Activated CD8-positive, alpha-beta memory T cell treated with anti-CD3 and anti-CD28 coated beads for 24 hours (primary cell): Measurements from ENCODE around the gene OR6C76.

ENCODE experiments used
- DNase-seq: peaks from one replicate; pipeline ENCODE4 v3.0.0-alpha.2; 2020

The OR6C76 gene

DNA sequence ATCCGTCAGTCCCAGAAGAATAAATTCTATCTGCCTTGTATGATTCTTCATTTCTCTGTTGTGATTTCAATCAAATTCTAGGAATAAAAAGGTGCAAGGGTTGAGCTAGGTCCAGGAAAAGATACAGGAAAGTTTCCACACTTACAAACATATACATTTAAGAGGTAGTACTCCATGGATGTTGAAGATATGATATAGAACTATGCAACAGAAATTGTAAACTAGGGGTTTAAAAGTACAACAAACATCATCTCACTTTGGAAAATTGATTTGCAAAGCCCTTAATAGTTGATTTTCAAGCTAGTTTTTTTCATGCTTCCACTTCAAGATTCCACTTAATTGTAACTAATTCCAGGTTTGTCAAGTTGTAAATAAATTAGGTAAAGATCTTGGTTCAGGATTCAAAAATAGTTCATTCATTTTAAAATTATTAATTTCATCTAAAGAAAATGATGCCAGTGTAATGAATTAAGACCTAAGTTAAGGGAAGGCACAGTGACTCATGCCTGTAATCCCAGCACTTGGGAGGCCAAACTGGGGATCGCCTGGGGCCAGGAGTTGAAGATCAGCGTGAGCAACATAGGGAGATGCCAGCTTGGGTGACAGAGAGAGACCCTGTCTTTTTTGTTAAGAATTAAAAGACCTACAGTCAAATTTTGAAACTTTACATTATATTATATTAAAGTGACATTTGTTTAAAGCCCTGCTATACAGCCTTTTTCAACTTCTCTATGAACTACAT lies 44.2 kb downstream of the OR6C76 start, which contains the start of gene OR6C70:
Gene OR6C70, minus strand, starts transcription at position 51 of the 742 bp plus-strand sequence. Its CDS starts 0 bp downstream, at position 51.
- no peak for DNase-seq

- DNase-seq, result no peak
These were observed 46.2 kb downstream of the OR6C76 start for GRCh38 chr12:55472264-55472663.
